Epithelial cell of proximal tubule (primary cell): Measurements from ENCODE around the gene MRI1. TPM values are rescaled to one million over a fixed set of nuclear protein-coding genes. Genes with fewer than 3 reads are reported as not detected.

Experiments used
- DNase-seq: peaks from one replicate; pipeline ENCODE4 v3.0.0-alpha.2; 2011; ENCODE audit warnings: low read depth
- H3K4me3 ChIP-seq: 2 replicates; pipeline ENCODE4 v1.5.1; 2011; ENCODE audit warnings: low read depth, mild to moderate bottlenecking, low read length
- total RNA-seq: library from RNA; depleted of rRNA; stranded (reverse); fragments of >200 nt; gene quantifications from 2 replicates; pipeline ENCODE4 v1.2.3, GENCODE V29; 2015
- TF ChIP-seq, protein P1 (sequence below): conservative IDR thresholded peaks from 2 replicates; pipeline ENCODE4 v1.5.1; 2012; ENCODE audit warnings: low read depth, mild to moderate bottlenecking, low read length

MRI1 gene
- total RNA-seq, 1 donor from 2014 or later: 63.0 TPM

DNA sequence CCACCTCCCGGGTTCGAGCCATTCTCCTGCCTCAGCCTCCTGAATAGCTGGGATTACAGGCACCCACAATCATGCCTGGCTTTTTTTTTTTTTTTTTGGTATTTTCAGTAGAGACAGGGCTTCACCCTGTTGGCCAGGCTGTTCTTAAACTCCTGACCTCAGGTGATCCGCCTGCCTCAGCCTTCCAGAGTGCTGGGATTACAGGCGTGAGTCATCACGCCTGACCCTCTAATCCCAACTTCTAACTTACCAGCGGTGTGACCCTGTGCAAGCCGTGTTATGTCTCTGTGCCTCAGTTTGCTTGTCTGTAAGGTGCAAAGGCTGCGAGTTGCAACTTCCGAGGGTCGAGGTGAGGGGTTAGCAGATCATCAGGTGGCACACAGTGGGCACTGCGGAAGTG lies 48.2 kb downstream of the MRI1 start:
- DNase-seq: no peak
- no peak overlapping the region for H3K4me3 ChIP-seq
- TF ChIP-seq, protein P1, sequence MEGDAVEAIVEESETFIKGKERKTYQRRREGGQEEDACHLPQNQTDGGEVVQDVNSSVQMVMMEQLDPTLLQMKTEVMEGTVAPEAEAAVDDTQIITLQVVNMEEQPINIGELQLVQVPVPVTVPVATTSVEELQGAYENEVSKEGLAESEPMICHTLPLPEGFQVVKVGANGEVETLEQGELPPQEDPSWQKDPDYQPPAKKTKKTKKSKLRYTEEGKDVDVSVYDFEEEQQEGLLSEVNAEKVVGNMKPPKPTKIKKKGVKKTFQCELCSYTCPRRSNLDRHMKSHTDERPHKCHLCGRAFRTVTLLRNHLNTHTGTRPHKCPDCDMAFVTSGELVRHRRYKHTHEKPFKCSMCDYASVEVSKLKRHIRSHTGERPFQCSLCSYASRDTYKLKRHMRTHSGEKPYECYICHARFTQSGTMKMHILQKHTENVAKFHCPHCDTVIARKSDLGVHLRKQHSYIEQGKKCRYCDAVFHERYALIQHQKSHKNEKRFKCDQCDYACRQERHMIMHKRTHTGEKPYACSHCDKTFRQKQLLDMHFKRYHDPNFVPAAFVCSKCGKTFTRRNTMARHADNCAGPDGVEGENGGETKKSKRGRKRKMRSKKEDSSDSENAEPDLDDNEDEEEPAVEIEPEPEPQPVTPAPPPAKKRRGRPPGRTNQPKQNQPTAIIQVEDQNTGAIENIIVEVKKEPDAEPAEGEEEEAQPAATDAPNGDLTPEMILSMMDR: no peak

DNA sequence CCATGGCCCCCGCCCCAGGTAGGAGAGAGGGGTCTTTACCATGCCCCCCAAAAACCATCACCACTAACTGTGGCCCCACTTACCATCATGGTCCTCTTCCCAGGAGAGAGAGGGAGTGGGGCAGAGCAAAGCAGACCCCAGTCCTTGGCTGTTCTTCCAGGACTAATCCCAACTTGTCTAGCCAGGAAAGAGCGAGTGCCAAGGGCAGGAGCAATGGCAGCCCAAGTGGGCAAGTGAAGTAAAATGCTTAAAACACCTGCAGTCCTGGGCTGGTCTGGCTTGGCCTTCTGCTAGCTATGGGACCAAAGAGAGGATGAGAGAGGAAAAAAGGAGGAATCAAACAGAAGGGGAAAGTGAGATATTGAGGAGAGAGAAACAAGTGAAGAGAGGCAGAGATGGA lies 48.8 kb downstream of the MRI1 start:
- TF ChIP-seq, protein P1: no peak
- DNase-seq: no peak

DNA sequence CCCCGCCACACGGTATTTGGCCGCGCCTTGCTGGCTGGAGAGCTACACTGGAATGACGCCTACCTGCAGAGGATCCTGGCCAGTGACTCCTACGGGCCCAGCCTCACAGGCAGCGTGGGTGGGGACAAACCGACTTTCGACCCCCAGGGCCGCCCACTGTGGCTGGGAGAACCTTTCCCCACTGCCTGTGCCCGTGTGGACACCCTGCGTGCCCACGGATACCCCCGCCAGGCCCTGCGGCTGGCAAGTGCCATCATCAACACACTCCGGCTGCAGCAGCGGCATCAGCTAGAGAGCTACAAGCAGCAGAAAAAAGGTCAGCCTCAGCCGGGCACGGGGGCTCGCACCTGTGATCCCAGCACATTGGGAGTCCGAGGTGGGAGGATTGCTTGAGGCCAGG lies 50.2 kb downstream of the MRI1 start:
- no peak for DNase-seq
- TF ChIP-seq, protein P1: no peak
- no peak overlapping the region for H3K4me3 ChIP-seq

More for the DNA sequence above, 48.8 kb downstream of the MRI1 start:
- no peak overlapping the region for H3K4me3 ChIP-seq

DNA sequence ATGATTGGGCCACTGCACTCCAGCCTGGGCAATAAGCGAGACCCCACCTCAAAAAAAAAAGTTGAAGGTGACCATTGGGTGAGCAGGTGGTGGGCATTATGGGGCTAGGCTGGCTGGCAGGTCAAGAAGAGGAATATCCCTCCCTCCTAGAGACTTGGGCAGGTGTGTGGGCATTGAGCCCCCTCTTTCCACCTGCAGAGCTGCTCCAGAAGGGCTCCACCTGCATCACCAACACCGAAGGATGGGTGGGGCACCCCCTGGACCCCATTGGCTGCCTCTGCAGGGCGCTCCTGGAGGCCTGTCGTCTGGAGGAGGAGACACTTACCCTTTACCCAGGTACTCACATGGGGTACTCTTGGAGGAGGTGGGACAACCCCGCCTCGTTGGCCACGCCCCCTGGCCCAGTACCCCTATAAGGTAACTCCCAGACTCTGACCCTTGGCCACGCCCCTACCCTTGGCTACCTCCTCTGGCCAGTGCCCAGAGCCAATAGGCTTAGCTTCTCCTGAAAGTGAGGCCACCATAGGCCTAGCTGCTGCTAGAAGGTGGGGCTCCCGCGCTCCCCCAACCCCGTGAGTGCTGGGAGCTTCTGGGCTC lies 52.8 kb downstream of the MRI1 start:
- no peak overlapping the region for H3K4me3 ChIP-seq
- TF ChIP-seq, protein P1: no peak
- no peak for DNase-seq

DNA sequence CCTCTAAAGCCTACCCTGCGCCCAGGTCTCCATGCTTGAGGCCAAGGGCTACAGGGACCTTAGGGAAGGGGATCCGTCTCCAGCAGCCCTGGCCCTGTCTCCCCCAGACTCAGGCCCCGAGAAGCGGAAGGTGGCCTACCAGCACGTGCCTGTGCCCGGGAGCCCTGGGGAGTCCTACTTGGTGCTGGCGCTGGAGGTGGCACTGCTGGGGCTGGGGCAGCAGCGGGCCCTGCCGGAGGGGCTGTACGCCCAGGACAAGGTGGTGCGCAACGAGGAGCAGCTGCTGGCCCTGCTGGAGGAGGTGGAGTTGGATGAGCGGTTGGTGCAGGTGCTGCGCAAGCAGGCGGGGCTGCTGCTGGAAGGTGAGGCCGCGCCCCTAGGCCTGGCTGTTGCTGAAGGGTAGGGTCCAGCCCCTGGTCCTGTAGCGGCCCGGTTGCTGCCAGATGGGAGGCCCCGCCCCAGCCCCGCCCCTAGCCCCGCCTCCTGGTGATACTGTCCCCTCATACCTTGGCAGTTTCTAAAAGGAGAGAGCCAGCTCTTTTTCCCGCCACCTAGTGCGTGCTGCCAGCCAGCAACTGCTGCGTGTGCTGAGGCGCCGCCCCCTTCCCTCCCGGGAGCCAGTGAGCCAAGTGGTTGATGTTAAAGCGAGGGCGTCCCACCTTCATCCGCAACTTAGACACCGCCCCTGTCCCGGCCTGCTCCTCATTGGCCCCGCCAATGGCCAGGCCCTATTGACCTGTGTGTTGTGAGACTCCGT lies 53.5 kb downstream of the MRI1 start:
- TF ChIP-seq, protein P1: no peak
- H3K4me3 ChIP-seq: no peak overlapping the region
- DNase-seq: no peak

DNA sequence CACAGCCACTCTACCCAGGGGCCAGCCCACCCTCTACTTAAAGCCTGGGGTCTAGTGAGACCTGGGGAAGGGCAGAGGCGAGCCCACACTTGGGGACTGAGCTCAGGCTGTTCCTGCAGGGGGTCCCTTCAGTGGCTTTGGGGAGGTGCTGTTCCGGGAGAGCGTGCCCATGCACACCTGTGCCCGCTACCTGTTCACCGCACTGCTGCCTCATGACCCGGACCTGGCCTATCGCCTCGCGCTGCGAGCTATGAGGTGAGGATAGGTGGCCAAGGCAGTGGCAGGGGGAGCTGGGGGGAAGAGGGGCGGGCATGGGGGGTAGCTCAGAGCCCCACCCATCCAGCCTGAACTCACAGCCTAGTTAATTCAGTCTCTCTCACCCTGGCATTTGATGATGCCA lies 54.9 kb downstream of the MRI1 start:
- TF ChIP-seq, protein P1: no peak
- DNase-seq: no peak
- no peak overlapping the region for H3K4me3 ChIP-seq

DNA sequence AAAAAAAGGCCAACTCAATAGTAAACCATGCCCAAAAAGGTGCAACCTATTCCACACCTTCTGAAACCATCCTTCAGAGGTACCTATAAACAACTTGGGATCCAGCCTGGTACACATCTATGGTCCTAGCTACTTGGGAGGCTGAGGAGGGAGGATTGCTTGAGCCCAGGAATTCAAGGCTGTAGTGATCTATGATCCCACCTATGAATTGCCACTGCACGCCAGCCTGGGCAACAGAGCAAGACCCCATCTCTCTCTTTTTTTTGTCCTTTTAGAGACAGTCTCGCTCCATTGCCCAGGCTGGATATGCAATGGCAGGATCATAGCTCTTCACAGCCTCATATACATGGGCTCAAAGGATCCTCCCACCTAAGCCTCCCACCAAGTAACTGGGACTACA lies 57.0 kb downstream of the MRI1 start:
- TF ChIP-seq, protein P1: no peak
- H3K4me3 ChIP-seq: no peak overlapping the region
- no peak for DNase-seq
